Fibroblast of skin of right quadriceps (primary cell): ENCODE results near the gene TINCR.
"Not testable (repeated sequence)": the region's sequence is repeated elsewhere in the genome, so short reads cannot be mapped to it uniquely, and the experiment has no call there.

Experiments
- DNase-seq: peaks from one replicate; pipeline ENCODE4 v3.0.0-alpha.2; 2013

TINCR gene

GRCh38 chr19:5567360-5567969 is at the start of gene TINCR:
Gene TINCR, minus strand, starts transcription at chr19:5567953.
- no peak for DNase-seq

GRCh38 chr19:5617080-5617479 is 49.3 kb upstream of the TINCR start:
- DNase-seq, result no peak

DNA sequence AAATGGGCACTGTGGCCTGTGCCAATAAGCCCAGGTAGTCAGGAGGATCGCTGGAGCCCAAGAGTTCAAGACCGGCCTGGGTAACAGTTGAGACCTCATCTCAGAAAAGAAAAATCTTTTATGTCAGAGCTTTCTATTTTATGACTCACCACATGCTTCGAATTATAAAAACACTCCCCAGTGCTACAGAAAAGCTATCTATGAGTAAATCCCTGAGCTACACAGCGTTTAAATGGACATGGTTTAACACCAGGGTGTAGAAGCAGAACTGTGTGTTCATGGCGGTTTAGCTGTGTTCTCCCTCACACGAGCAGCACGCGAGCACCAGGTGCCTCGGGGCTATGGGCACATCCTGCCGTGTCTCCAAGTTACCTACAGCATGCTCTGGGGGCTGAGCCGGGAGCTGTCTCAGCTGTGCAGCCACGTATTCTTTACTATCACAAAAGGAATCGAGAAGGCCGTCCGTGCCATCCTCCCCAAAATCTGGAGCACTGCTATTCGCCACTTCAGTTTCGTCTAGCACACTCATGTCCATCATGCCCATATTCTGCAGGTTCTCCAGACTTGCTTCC is 48.1 kb upstream of the TINCR start:
- DNase-seq, result peak; percentile 43

GRCh38 chr19:5612891-5613865 is 45.4 kb upstream of the TINCR start:
- DNase-seq, result no peak

- no peak for DNase-seq
Observed at GRCh38 chr19:5609881-5610448, 42.2 kb upstream of the TINCR start.

GRCh38 chr19:5608766-5609165 is 41.0 kb upstream of the TINCR start:
- not testable (repeated sequence) for DNase-seq

DNA sequence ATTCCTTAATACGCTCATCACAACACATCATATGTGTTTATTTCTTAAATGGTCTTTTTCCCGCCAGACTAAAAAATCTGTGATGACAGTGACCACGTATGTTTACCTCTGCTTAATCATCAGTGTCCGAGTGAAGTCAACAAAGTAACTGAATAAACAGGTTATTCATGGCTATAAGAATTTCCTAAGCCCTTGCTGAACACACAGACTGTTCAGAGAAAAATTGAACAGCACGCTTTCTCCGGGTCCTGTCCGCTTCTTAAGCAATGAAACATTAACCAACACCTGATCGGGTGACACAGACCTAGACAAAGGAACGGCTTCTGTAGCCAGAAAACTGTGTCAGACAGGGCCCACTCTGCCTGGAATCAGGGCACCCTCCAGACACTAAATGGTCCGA is 40.5 kb upstream of the TINCR start:
- no peak for DNase-seq

GRCh38 chr19:5607318-5608275 is 39.8 kb upstream of the TINCR start:
- DNase-seq, result no peak

GRCh38 chr19:5605362-5605761 is 37.6 kb upstream of the TINCR start:
- DNase-seq, result no peak

- no peak for DNase-seq
Observed at GRCh38 chr19:5603626-5604025, 35.9 kb upstream of the TINCR start.

- no peak for DNase-seq
Observed at GRCh38 chr19:5600797-5601196, 33.0 kb upstream of the TINCR start.

DNA sequence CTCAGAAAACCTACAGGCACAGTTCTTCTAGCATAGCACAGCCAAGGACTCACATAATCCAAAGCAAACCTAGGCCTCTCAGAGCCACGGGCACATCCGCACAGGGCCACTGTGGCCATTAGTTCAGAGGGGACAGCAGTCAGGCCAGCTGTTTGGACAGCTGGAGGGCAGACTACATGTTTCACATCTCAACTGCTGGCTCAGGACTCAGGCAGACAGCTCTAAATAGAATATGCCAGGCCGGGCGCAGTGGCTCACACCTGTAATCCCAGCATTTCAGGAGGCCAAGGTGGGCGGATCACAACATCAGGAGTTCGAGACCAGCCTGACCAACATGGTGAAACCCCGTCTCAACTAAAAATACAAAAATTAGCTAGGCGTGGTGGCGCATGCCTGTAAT is 28.0 kb upstream of the TINCR start:
- no peak for DNase-seq

DNA sequence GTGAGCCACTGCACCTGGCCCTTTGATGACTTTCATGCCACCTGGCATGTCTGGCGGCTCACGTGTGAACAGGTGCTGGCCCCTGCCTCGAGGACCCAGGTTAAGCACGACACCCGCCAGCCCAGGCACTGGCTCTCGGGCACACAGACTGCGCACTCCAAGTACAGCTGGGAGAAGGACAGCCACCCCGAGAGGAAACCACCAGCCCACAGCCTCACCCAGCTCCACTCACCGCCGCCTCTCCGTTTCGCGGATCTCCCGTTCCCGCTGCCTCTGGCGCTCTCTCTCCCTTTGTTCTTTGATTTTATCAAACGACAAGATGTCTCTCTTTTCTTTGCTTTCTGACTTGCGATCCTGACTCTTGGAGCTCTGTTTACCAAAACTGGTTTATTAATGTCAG is 27.4 kb upstream of the TINCR start:
- DNase-seq, result no peak

GRCh38 chr19:5594521-5594950 is 26.8 kb upstream of the TINCR start:
- no peak for DNase-seq

GRCh38 chr19:5593343-5594255 is 25.8 kb upstream of the TINCR start:
- DNase-seq, result no peak

- no peak for DNase-seq
Observed at GRCh38 chr19:5592531-5593342, 25.0 kb upstream of the TINCR start.

DNA sequence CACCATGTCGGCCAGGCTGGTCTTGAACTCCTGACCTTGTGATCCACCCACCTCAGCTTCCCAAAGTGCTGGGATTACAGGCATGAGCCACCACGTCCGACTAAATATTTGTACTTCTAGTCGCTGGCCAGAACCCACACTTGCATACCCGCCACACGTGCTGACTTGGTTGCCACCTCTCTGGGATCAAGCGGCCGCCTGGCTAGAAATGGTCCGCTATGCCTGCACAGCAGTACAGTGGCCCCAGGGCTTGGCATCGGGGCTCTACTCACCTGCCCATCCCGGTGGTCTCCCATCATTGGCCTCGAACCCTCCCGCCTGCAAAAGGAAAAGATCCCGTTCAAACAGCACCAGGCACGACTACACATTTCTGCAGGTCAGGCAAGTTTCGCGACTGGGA is 23.7 kb upstream of the TINCR start:
- DNase-seq, result no peak

GRCh38 chr19:5590865-5591154 is 23.1 kb upstream of the TINCR start:
- no peak for DNase-seq

DNA sequence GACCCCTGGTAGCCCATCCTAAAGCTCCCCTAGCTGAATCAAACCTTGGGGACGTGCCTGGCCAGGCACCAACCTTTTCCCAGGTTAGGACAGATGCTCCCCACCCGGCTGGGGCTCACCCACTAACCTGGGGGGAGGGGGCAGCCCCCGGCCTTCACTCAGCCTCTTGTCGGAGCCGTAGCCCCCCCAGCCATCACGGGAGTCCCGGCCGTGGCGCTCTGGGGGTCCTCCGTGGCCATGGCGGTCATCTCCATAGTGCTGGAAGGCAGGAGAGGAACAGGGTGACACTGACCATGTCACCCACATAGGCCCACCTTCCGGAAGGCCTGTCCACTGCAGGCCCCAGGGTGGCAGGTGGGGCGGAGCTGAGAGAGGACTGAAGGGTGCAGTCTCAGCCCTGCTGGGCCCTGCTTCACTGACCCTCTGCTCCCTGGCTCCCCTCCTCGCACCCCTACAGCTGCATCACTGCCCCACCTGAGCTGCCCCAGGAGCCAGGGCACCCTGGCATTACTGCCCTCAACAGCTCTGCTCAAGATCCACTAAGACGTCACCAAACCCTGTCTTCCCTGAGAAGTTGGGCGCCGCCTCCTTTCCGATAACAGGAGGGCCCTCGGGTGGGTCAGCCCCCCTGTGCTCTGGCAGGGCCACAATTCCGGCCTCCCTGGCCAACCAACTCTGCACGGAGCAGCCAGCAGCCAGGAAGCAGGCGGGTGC is 22.6 kb upstream of the TINCR start:
- DNase-seq, result no peak
